ENCODE data around the gene CA5B. TPM values are rescaled to one million over a fixed set of nuclear protein-coding genes. Genes with fewer than 3 reads are reported as not detected.
"Not testable (repeated sequence)": the region's sequence is repeated elsewhere in the genome, so short reads cannot be mapped to it uniquely, and the experiment has no call there.

Gene CA5B
- total RNA-seq, 1 donor, result 15.5 TPM

GRCh38 chrX:15718283-15718970 is 19.6 kb upstream of the CA5B start:
- TF ChIP-seq CTCF (IDR thresholded peaks at IDR 0.05; ENCODE audit: insufficient read depth, low read depth, low read length), result no peak
- no peak for DNase-seq (ENCODE audit: low read depth)
- H3K4me3 ChIP-seq (ENCODE audit: low read depth, low read length), result no peak overlapping the region

GRCh38 chrX:15719324-15719968 is 18.6 kb upstream of the CA5B start:
- no peak for TF ChIP-seq CTCF (IDR thresholded peaks at IDR 0.05; ENCODE audit: insufficient read depth, low read depth, low read length)
- H3K4me3 ChIP-seq (ENCODE audit: low read depth, low read length), result no peak overlapping the region
- DNase-seq (ENCODE audit: low read depth), result no peak

- no peak for TF ChIP-seq CTCF (IDR thresholded peaks at IDR 0.05; ENCODE audit: insufficient read depth, low read depth, low read length)
- no peak overlapping the region for H3K4me3 ChIP-seq (ENCODE audit: low read depth, low read length)
- no peak for DNase-seq (ENCODE audit: low read depth)
Observed at GRCh38 chrX:15721911-15722310, 16.2 kb upstream of the CA5B start.

- DNase-seq (ENCODE audit: low read depth), result no peak
- TF ChIP-seq CTCF (IDR thresholded peaks at IDR 0.05; ENCODE audit: insufficient read depth, low read depth, low read length), result no peak
- no peak overlapping the region for H3K4me3 ChIP-seq (ENCODE audit: low read depth, low read length)
Observed at GRCh38 chrX:15723887-15724517, 14.1 kb upstream of the CA5B start.

GRCh38 chrX:15724911-15725310 is 13.2 kb upstream of the CA5B start:
- no peak for TF ChIP-seq CTCF (IDR thresholded peaks at IDR 0.05; ENCODE audit: insufficient read depth, low read depth, low read length)

GRCh38 chrX:15731368-15731767 is 6.7 kb upstream of the CA5B start:
- not testable (repeated sequence) for DNase-seq (ENCODE audit: low read depth); H3K4me3 ChIP-seq (ENCODE audit: low read depth, low read length)

More at GRCh38 chrX:15724911-15725310, 13.2 kb upstream of the CA5B start:
- no peak overlapping the region for H3K4me3 ChIP-seq (ENCODE audit: low read depth, low read length)
- DNase-seq (ENCODE audit: low read depth), result no peak

GRCh38 chrX:15737190-15737958 is 696 bp upstream of the CA5B start:
- no peak for DNase-seq (ENCODE audit: low read depth)
- no peak for TF ChIP-seq CTCF (IDR thresholded peaks at IDR 0.05; ENCODE audit: insufficient read depth, low read depth, low read length)
- H3K4me3 ChIP-seq (ENCODE audit: low read depth, low read length), result peak overlapping the region; percentile 57

All from fibroblast of villous mesenchyme (primary cell).